IMR-90 (cell line): ENCODE data around the gene CELA1. TPM values are rescaled to one million over a fixed set of nuclear protein-coding genes. Genes with fewer than 3 reads are reported as not detected.

Source experiments
- ATAC-seq: fragments of 200-7000 bp; cut with Tn5 transposase; 2 replicates; pipeline ENCODE4 v1.9.1; 2020; ENCODE audit warnings: low read depth, mild to moderate bottlenecking, moderate library complexity
- BruUV-seq: library from RNA; stranded (reverse); fragments of 400-500 nt; replicated peaks from 2 replicates; lab custom pipeline; 2021; lab: Mats Ljungman, UMichigan
- CTCF ChIA-PET: fragments of 300-600 bp; formaldehyde crosslinking; extraction: SDS; loops from one replicate; lab custom pipeline; 2021; ENCODE audit warnings: antibody characterized with exemption; lab: Yijun Ruan, JAX
- POLR2A ChIA-PET: fragments of 300-600 bp; sonication (Branson Sonifier 250); formaldehyde crosslinking; loops from one replicate; lab custom pipeline; 2022; ENCODE audit warnings: antibody characterized with exemption; ENCODE audit not compliant: unreplicated experiment; lab: Charles Lee
- DNase-seq: peaks from one replicate; pipeline ENCODE4 v3.0.0; 2013
- H2AFZ ChIP-seq: replicated peaks from 2 replicates; pipeline ENCODE3; 2013; ENCODE audit warnings: low read length, mild to moderate bottlenecking; ENCODE audit not compliant: poor library complexity
- H2AK5ac ChIP-seq: 2 replicates; pipeline ENCODE4 v1.6.1; 2013; ENCODE audit warnings: low read depth, low read length, inconsistent platforms
- H2AK9ac ChIP-seq: replicated peaks from 2 replicates; pipeline ENCODE3; 2013; ENCODE audit warnings: mild to moderate bottlenecking, low read depth, low read length, moderate library complexity; ENCODE audit not compliant: poor library complexity
- H2BK120ac ChIP-seq: 2 replicates; pipeline ENCODE4 v1.6.1; 2013; ENCODE audit warnings: low read depth, low read length, inconsistent platforms
- H2BK15ac ChIP-seq: 3 replicates; pipeline ENCODE4 v1.6.1; 2013; ENCODE audit warnings: low read depth, low read length, inconsistent platforms
- H2BK20ac ChIP-seq: 2 replicates; pipeline ENCODE4 v1.6.1; 2013; ENCODE audit warnings: low read depth, mild to moderate bottlenecking, inconsistent platforms, low read length, moderate library complexity
- H2BK5ac ChIP-seq: 2 replicates; pipeline ENCODE4 v1.6.1; 2013; ENCODE audit warnings: mild to moderate bottlenecking, low read depth, low read length, inconsistent platforms; ENCODE audit not compliant: poor library complexity, severe bottlenecking
- H3K14ac ChIP-seq: replicated peaks from 2 replicates; pipeline ENCODE4 v1.6.1; 2013; ENCODE audit warnings: low read depth, low read length, inconsistent platforms
- H3K18ac ChIP-seq: 2 replicates; pipeline ENCODE4 v1.6.1; 2013; ENCODE audit warnings: low read depth, low read length, control low read depth
- H3K23ac ChIP-seq: 2 replicates; pipeline ENCODE4 v1.6.1; 2013; ENCODE audit warnings: low read depth, low read length, inconsistent platforms
- H3K27ac ChIP-seq: 2 replicates; pipeline ENCODE4 v1.5.1; 2013; ENCODE audit warnings: mild to moderate bottlenecking, control low read depth, low read length; ENCODE audit not compliant: insufficient read depth
- H3K27me3 ChIP-seq: 2 replicates; pipeline ENCODE4 v1.6.1; 2013; ENCODE audit warnings: low read length; ENCODE audit not compliant: control insufficient read depth, insufficient read depth
- H3K36me3 ChIP-seq: 2 replicates; pipeline ENCODE4 v1.6.1; 2013; ENCODE audit warnings: low read length, mixed read lengths; ENCODE audit not compliant: control insufficient read depth, insufficient read depth
- H3K4ac ChIP-seq: 2 replicates; pipeline ENCODE4 v1.6.1; 2013; ENCODE audit warnings: low read depth, low read length, inconsistent platforms
- H3K4me1 ChIP-seq: 2 replicates; pipeline ENCODE4 v1.6.1; 2013; ENCODE audit warnings: low read length, mixed read lengths; ENCODE audit not compliant: control insufficient read depth, insufficient read depth
- H3K4me2 ChIP-seq: 2 replicates; pipeline ENCODE4 v1.6.1; 2013; ENCODE audit warnings: low read depth, mild to moderate bottlenecking, control low read depth, low read length, moderate library complexity
- H3K4me3 ChIP-seq: 2 replicates; pipeline ENCODE4 v1.5.1; 2013; ENCODE audit warnings: low read depth, mild to moderate bottlenecking, control low read depth, low read length, moderate library complexity; ENCODE audit not compliant: insufficient read depth
- H3K56ac ChIP-seq: 2 replicates; pipeline ENCODE4 v1.6.1; 2013; ENCODE audit warnings: low read length, inconsistent platforms; ENCODE audit not compliant: insufficient read depth; ENCODE audit errors: extremely low read depth
- H3K79me1 ChIP-seq, 2 experiments: 2 replicates each; pipeline ENCODE4 v1.6.1; 2013; ENCODE audit warnings: low read length in 2 of 2, inconsistent platforms in 1 of 2, low read depth in 1 of 2
- H3K9ac ChIP-seq: 2 replicates; pipeline ENCODE4 v1.6.1; 2013; ENCODE audit warnings: low read depth, low read length, control low read depth
- H3K9me1 ChIP-seq: 2 replicates; pipeline ENCODE4 v1.6.1; 2013; ENCODE audit warnings: low read length, inconsistent platforms; ENCODE audit not compliant: insufficient read depth
- H3K9me3 ChIP-seq: 2 replicates; pipeline ENCODE4 v1.6.1; 2013; ENCODE audit warnings: low read length; ENCODE audit not compliant: control insufficient read depth, insufficient read depth
- H4K20me1 ChIP-seq: 2 replicates; pipeline ENCODE4 v1.6.1; 2013; ENCODE audit warnings: low read length, inconsistent platforms; ENCODE audit not compliant: insufficient read depth
- H4K5ac ChIP-seq: 2 replicates; pipeline ENCODE4 v1.6.1; 2013; ENCODE audit warnings: mild to moderate bottlenecking, low read depth, low read length, control low read depth
- H4K8ac ChIP-seq, 2 experiments: 2 replicates each; pipeline ENCODE4 v1.6.1; 2013; ENCODE audit warnings: low read depth in 2 of 2, low read length in 2 of 2, control low read depth in 1 of 2, inconsistent platforms in 1 of 2
- H4K91ac ChIP-seq: 2 replicates; pipeline ENCODE4 v1.6.1; 2013; ENCODE audit warnings: low read depth, low read length, inconsistent platforms; ENCODE audit not compliant: insufficient read depth
- BHLHE40 ChIP-seq: fragments of 150-350 bp; IDR thresholded peaks from 2 replicates; pipeline ENCODE4 v1.6.1; 2016; ENCODE audit warnings: mild to moderate bottlenecking, low read depth, low read length
- CEBPB ChIP-seq: IDR thresholded peaks from 2 replicates; pipeline ENCODE4 v1.6.1; 2012; ENCODE audit warnings: low read depth, low read length, improper control_type of control experiment
- MAFK ChIP-seq: IDR thresholded peaks from 2 replicates; pipeline ENCODE4 v1.6.1; 2012; ENCODE audit warnings: low read depth, low read length, improper control_type of control experiment
- WGBS, 2 experiments: methylation state at CpG; one replicate each; pipeline versions ENCODE4 v1.1.5 to v1.1.7; 2013; ENCODE audit warnings: missing lambda C conversion rate in 2 of 2; ENCODE audit not compliant: insufficient read length in 1 of 2; ENCODE audit errors: extremely low coverage in 2 of 2; 5-methylcytosine and 5-hydroxymethylcytosine counted together
- dilution Hi-C: fragments of 300-500 bp; cut with HindIII; formaldehyde crosslinking; loops from one replicate; pipeline ENCODE4 v1.14.3; 2018; ENCODE audit warnings: low sequenced_read_pairs; ENCODE audit not compliant: unreplicated experiment
- in situ Hi-C: fragments of 300-500 bp; cut with MboI; formaldehyde crosslinking; loops from 3 replicates; pipeline ENCODE4 v1.14.3; 2019; ENCODE audit warnings: low sequenced_read_pairs, inconsistent platforms, mixed read lengths
- intact Hi-C: fragments of 100-400 bp; cut with micrococcal nuclease; formaldehyde crosslinking; loops from 2 replicates; pipeline ENCODE4 v1.10.0; 2022
- polyA plus RNA-seq, 3 experiments: library from polyadenylated mRNA; depleted of rRNA; stranded (reverse); fragments of >200 nt; gene quantifications; 2 replicates each; pipeline ENCODE4 v1.2.3, GENCODE V29; 2012; ENCODE audit warnings: low replicate concordance in 1 of 3
- total RNA-seq: library from RNA; depleted of rRNA; stranded (reverse); fragments of >200 nt; gene quantifications from 2 replicates; pipeline ENCODE4 v1.2.3, GENCODE V29; 2012

CELA1 gene
- total and polyA plus RNA-seq, 2 of the 4 experiments (the other 2 are of a cell fraction): not detected

DNA sequence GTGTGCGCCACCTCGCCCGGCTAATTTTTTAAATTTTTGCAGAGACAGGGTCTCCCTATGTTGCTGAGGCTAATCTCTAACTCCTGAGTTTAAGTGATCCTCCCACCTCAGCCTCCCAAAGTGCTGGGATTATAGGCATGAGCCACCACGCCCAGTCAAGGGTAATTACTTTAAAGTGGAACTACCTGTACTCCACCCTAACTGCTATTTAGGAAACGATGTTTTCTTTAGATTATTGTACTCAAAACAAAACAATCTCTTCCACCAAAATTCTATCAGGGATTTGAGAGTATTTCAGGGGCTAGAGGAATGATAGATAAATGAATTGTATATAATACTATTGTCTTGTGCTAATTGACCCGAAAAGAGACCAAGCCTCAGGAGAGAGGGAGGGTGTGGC, 12.9 kb downstream of the CELA1 start:
- in situ Hi-C loops: no loop called here
- 100% methylated on average over 1 of the region's 6 CpGs; no CpG with 5 or more reads in 1 of the 2 experiments for WGBS, 2 experiments
- no TSS peak for BruUV-seq

More for the DNA sequence above, 12.9 kb downstream of the CELA1 start:
- Histone ChIP-seq H3K27ac (no peak overlapping the region), H3K56ac (no peak overlapping the region), H2BK20ac (no peak overlapping the region), H2AK5ac (no peak overlapping the region), H2BK120ac (no peak overlapping the region), H3K79me1 (no peaks in the 10 kb centered on the region), H3K4me2 (no peak overlapping the region), H4K91ac (no peak overlapping the region), H3K23ac (no peak overlapping the region), H3K9me3 (no peaks in the 10 kb centered on the region), H3K9ac (no peak overlapping the region), H3K4me1 (no peaks in the 10 kb centered on the region), H2BK5ac (no peak overlapping the region), H3K14ac (no peak overlapping the region), H2AFZ (no peak overlapping the region), H3K9me1 (peaks cover 3% of the 10 kb centered on the region; the same call in 1 of the 2 replicates), H4K20me1 (no peaks in the 10 kb centered on the region), H3K36me3 (no peaks in the 10 kb centered on the region), H3K18ac (no peak overlapping the region), H3K4ac (no peak overlapping the region), H3K4me3 (no peak overlapping the region), H2AK9ac (no peak overlapping the region), H3K27me3 (no peaks in the 10 kb centered on the region), H4K5ac (no peak overlapping the region), H4K8ac (no peak overlapping the region), H2BK15ac (no peak overlapping the region)
- dilution Hi-C loops (no loop called here), intact Hi-C loops (no loop called here)
- ATAC-seq: no peak
- ChIA-PET CTCF (no interaction called here), POLR2A (interaction anchor here (0.6 kb wide), 1 partner anchor 13 kb away, joined by 8 read pairs; no protein-coding TSS in a partner anchor)
- no peak for TF ChIP-seq MAFK
- no peak for TF ChIP-seq CEBPB
- TF ChIP-seq BHLHE40: no peak
- DNase-seq: no peak
